GM18511 (cell line): ENCODE measurements around the gene SCG5.
"Not testable (repeated sequence)": the region's sequence is repeated elsewhere in the genome, so short reads cannot be mapped to it uniquely, and the experiment has no call there.

Source experiments
- ATAC-seq: cut with Tn5 transposase; IDR thresholded peaks from one replicate; pipeline ENCODE4 v1.9.1; 2021; ENCODE audit warnings: mild to moderate bottlenecking, moderate library complexity; ENCODE audit not compliant: unreplicated experiment

SCG5 gene

GRCh38 chr15:32641517-32642059, at the start of gene SCG5:
Gene SCG5 (plus strand): TSS chr15:32641710. CDS start chr15:32643593, 1,883 bp downstream.
- ATAC-seq: no peak

- ATAC-seq: not testable (repeated sequence)
Observed at GRCh38 chr15:32593151-32593550, 48.4 kb upstream of the SCG5 start, which contains the start of gene GOLGA8N. Gene GOLGA8N (plus strand): TSS chr15:32593456.

GRCh38 chr15:32609518-32609917, 32.0 kb upstream of the SCG5 start:
- not testable (repeated sequence) for ATAC-seq

GRCh38 chr15:32610719-32611118, 30.8 kb upstream of the SCG5 start:
- ATAC-seq: not testable (repeated sequence)

- peak; percentile 29 for ATAC-seq
Observed at GRCh38 chr15:32614712-32615050, 26.8 kb upstream of the SCG5 start.

GRCh38 chr15:32615051-32615870, 26.2 kb upstream of the SCG5 start, which contains the start of gene ARHGAP11A:
Gene ARHGAP11A (plus strand): TSS chr15:32615504. CDS start chr15:32616212, 708 bp downstream.
- ATAC-seq: peak; percentile 77

GRCh38 chr15:32615871-32616426, 25.6 kb upstream of the SCG5 start:
- peak; percentile 14 for ATAC-seq

GRCh38 chr15:32636410-32636809, 5.1 kb upstream of the SCG5 start:
- no peak for ATAC-seq

- peak; percentile 61 for ATAC-seq
Observed at GRCh38 chr15:32636908-32637567, 4.5 kb upstream of the SCG5 start.

- no peak for ATAC-seq
Observed at GRCh38 chr15:32637704-32638103, 3.8 kb upstream of the SCG5 start.

- no peak for ATAC-seq
Observed at GRCh38 chr15:32642667-32643435, 1.3 kb downstream of the SCG5 start.

- ATAC-seq: no peak
Observed at GRCh38 chr15:32643907-32644445, 2.5 kb downstream of the SCG5 start.

GRCh38 chr15:32646291-32646690, 4.8 kb downstream of the SCG5 start:
- ATAC-seq: no peak

GRCh38 chr15:32649342-32649741, 7.8 kb downstream of the SCG5 start:
- ATAC-seq: no peak

GRCh38 chr15:32651229-32651837, 9.8 kb downstream of the SCG5 start:
- ATAC-seq: peak; percentile 85

- ATAC-seq: no peak
Observed at GRCh38 chr15:32652178-32652577, 10.7 kb downstream of the SCG5 start.

GRCh38 chr15:32656091-32656490, 14.6 kb downstream of the SCG5 start:
- ATAC-seq: no peak

- no peak for ATAC-seq
Observed at GRCh38 chr15:32656496-32656895, 15.0 kb downstream of the SCG5 start.

- peak; percentile 68 for ATAC-seq
Observed at GRCh38 chr15:32657198-32657883, 15.8 kb downstream of the SCG5 start.
